GM12878 (cell line): ENCODE measurements around the gene TMEM167A. TPM values are rescaled to one million over a fixed set of nuclear protein-coding genes. Genes with fewer than 3 reads are reported as not detected.

Experiments used
- ATAC-seq: fragments of 200-7000 bp; cut with Tn5 transposase; 3 replicates; pipeline ENCODE4 v1.9.1; 2020; ENCODE audit warnings: mild to moderate bottlenecking, moderate library complexity
- BruUV-seq: library from RNA; stranded (reverse); fragments of 400-500 nt; replicated peaks from 2 replicates; lab custom pipeline; 2021; lab: Mats Ljungman, UMichigan
- CTCF ChIA-PET: fragments of 300-600 bp; sonication (Branson Sonifier 250); formaldehyde crosslinking; extraction: SDS; loops from one replicate; lab custom pipeline; 2021; ENCODE audit warnings: inconsistent platforms; lab: Yijun Ruan, JAX
- POLR2A ChIA-PET: fragments of 350-600 bp; formaldehyde crosslinking; extraction: SDS; loops from one replicate; lab custom pipeline; 2021; ENCODE audit warnings: inconsistent platforms; lab: Charles Lee
- RAD21 ChIA-PET: fragments of 300-600 bp; sonication (Branson Sonifier 250); formaldehyde crosslinking; loops from one replicate; lab custom pipeline; 2023; ENCODE audit warnings: antibody characterized with exemption; ENCODE audit not compliant: unreplicated experiment; lab: Charles Lee
- SMC1A ChIA-PET: fragments of 300-600 bp; sonication (Branson Sonifier 250); formaldehyde crosslinking; loops from one replicate; lab custom pipeline; 2023; ENCODE audit not compliant: unreplicated experiment, uncharacterized antibody; lab: Charles Lee
- DNase-seq: peaks from one replicate; pipeline ENCODE4 v3.0.0-alpha.2; 2011; ENCODE audit warnings: low read depth, low spot score
- FAIRE-seq: peaks from 3 replicates; lab custom pipeline; 2011; peaks lifted over from hg19 to GRCh38; lab: Jason Lieb, UNC
- H2AFZ ChIP-seq: 2 replicates; pipeline ENCODE4 v1.6.0; 2011; ENCODE audit warnings: low read depth, low read length, control low read depth; ENCODE audit not compliant: control insufficient read depth
- H3K27ac ChIP-seq: 2 replicates; pipeline ENCODE4 v1.5.1; 2011; ENCODE audit warnings: control low read depth; ENCODE audit not compliant: control insufficient read depth, insufficient read depth
- H3K27me3 ChIP-seq, 2 experiments: replicated peaks in 1 of 2; 2 replicates each; pipeline versions ENCODE4 v1.6.0 to v1.6.1; 2011; ENCODE audit warnings: low read length in 1 of 2; ENCODE audit not compliant: control insufficient read depth in 2 of 2, insufficient read depth in 2 of 2
- H3K36me3 ChIP-seq, 2 experiments: 2 replicates each; pipeline ENCODE4 v1.5.1; 2011; ENCODE audit warnings: low read length in 1 of 2; ENCODE audit not compliant: control insufficient read depth in 2 of 2, insufficient read depth in 2 of 2
- H3K4me1 ChIP-seq: 2 replicates; pipeline ENCODE4 v1.6.1; 2011; ENCODE audit warnings: mild to moderate bottlenecking, low read length, moderate library complexity, mixed read lengths; ENCODE audit not compliant: control insufficient read depth, insufficient read depth
- H3K4me2 ChIP-seq: 2 replicates; pipeline ENCODE4 v1.6.0; 2011; ENCODE audit warnings: control low read depth; ENCODE audit not compliant: control insufficient read depth, insufficient read depth
- H3K4me3 ChIP-seq: fragments of 200-600 bp; sonication (generic); 2 replicates; pipeline ENCODE4 v1.5.1; 2016
- H3K79me2 ChIP-seq: 2 replicates; pipeline ENCODE4 v1.6.0; 2011; ENCODE audit warnings: low read length; ENCODE audit not compliant: control insufficient read depth, insufficient read depth
- H3K9ac ChIP-seq: 2 replicates; pipeline ENCODE4 v1.8.0; 2011; ENCODE audit warnings: low read length, control low read depth, mixed read lengths; ENCODE audit not compliant: control insufficient read depth, insufficient read depth
- H3K9me3 ChIP-seq: replicated peaks from 3 replicates; pipeline ENCODE4 v1.5.1; 2011; ENCODE audit warnings: mild to moderate bottlenecking, low read length; ENCODE audit not compliant: control insufficient read depth, insufficient read depth
- H4K20me1 ChIP-seq: 2 replicates; pipeline ENCODE4 v1.6.0; 2011; ENCODE audit not compliant: control insufficient read depth, insufficient read depth
- E2F4 ChIP-seq: IDR thresholded peaks from 2 replicates; pipeline ENCODE4 v1.6.1; 2012; ENCODE audit warnings: low read depth, low read length, improper control_type of control experiment
- ELK1 ChIP-seq: IDR thresholded peaks from 2 replicates; pipeline ENCODE4 v1.6.1; 2012; ENCODE audit warnings: low read depth, low read length, improper control_type of control experiment
- HCFC1 ChIP-seq: fragments of 150-350 bp; IDR thresholded peaks from 2 replicates; pipeline ENCODE4 v1.6.1; 2014; ENCODE audit warnings: low read length
- IKZF2 ChIP-seq, 2 experiments: fragments of 450-650 bp; IDR thresholded peaks; 2 replicates each; pipeline ENCODE4 v1.6.1; 2017; ENCODE audit warnings: mild to moderate bottlenecking in 2 of 2, moderate library complexity in 2 of 2
- IRF4 ChIP-seq: IDR thresholded peaks from 2 replicates; pipeline ENCODE4 v1.6.1; 2011; ENCODE audit warnings: low read depth, low read length
- JUNB ChIP-seq: IDR thresholded peaks from 2 replicates; pipeline ENCODE4 v1.6.1; 2016; ENCODE audit warnings: antibody characterized with exemption, mild to moderate bottlenecking
- MEF2A ChIP-seq: IDR thresholded peaks from 2 replicates; pipeline ENCODE4 v1.6.1; 2011; ENCODE audit warnings: low read depth, mild to moderate bottlenecking, low read length, moderate library complexity; ENCODE audit not compliant: insufficient read depth
- MEF2B ChIP-seq: fragments of 450-650 bp; IDR thresholded peaks from 2 replicates; pipeline ENCODE4 v1.6.1; 2018; ENCODE audit warnings: mild to moderate bottlenecking, moderate library complexity; ENCODE audit not compliant: partially characterized antibody, poor library complexity, severe bottlenecking
- MLLT1 ChIP-seq: fragments of 450-650 bp; IDR thresholded peaks from 2 replicates; pipeline ENCODE4 v1.6.1; 2016; ENCODE audit warnings: mild to moderate bottlenecking
- PAX8 ChIP-seq: fragments of 450-650 bp; IDR thresholded peaks from 2 replicates; pipeline ENCODE4 v1.6.1; 2017; ENCODE audit warnings: mild to moderate bottlenecking, moderate library complexity
- POLR2AphosphoS2 ChIP-seq: IDR thresholded peaks from 2 replicates; pipeline ENCODE4 v1.6.1; 2011; ENCODE audit warnings: low read depth, mild to moderate bottlenecking, low read length, improper control_type of control experiment, moderate library complexity
- POU2F2 ChIP-seq: IDR thresholded peaks from 3 replicates; pipeline ENCODE4 v1.6.1; 2011; ENCODE audit warnings: low read depth, mild to moderate bottlenecking, low read length, borderline replicate concordance
- SKIL ChIP-seq: fragments of 450-650 bp; IDR thresholded peaks from 2 replicates; pipeline ENCODE4 v1.6.1; 2017; ENCODE audit warnings: mild to moderate bottlenecking, low read depth, inconsistent platforms; ENCODE audit not compliant: poor library complexity, severe bottlenecking
- SPI1 ChIP-seq: IDR thresholded peaks from 2 replicates; pipeline ENCODE4 v1.6.1; 2011; ENCODE audit warnings: low read depth, mild to moderate bottlenecking, low read length, moderate library complexity, borderline replicate concordance; ENCODE audit not compliant: insufficient read depth
- ZNF24 ChIP-seq: fragments of 450-650 bp; IDR thresholded peaks from 2 replicates; pipeline ENCODE4 v1.6.1; 2017; ENCODE audit warnings: antibody characterized with exemption, mild to moderate bottlenecking
- WGBS: methylation state at CpG from one replicate; pipeline ENCODE4 v1.1.6; 2016; ENCODE audit warnings: low lambda C conversion rate; ENCODE audit not compliant: insufficient replicate concordance, insufficient coverage; ENCODE audit errors: missing lambda C conversion rate; 5-methylcytosine and 5-hydroxymethylcytosine counted together
- in situ Hi-C: fragments of 300-500 bp; cut with MboI; formaldehyde crosslinking; loops from 9 replicates; pipeline ENCODE4 v1.14.3; 2018; ENCODE audit warnings: mixed read lengths
- intact Hi-C: fragments of 100-400 bp; cut with micrococcal nuclease; formaldehyde crosslinking; loops from one replicate; pipeline ENCODE4 v1.14.2; 2022; ENCODE audit not compliant: unreplicated experiment
- polyA plus RNA-seq, 11 experiments: library from polyadenylated mRNA; depleted of rRNA in 4 of 11; unstranded in 6 of 11; stranded (reverse) in 5 of 11; fragments of >200 nt; fragmentation: Nextera tagmentation in 4 of 11; fragmentation: Illumina TruSeq in 1 of 11; extraction: Ambion mirVana in 4 of 11; extraction: Trizol in 1 of 11; gene quantifications; 1 replicate in 1 of 11; 2 replicates in 10 of 11; pipeline versions ENCODE4 v1.2.1 to v1.2.3, GENCODE V29; 2011 to 2016; ENCODE audit warnings: inconsistent platforms in 2 of 11, missing spikeins in 2 of 11, low read depth in 1 of 11
- total RNA-seq, 4 experiments: library from RNA; depleted of rRNA in 3 of 4; stranded (reverse); fragments of >200 nt in 3 of 4; fragmentation: Illumina TruSeq in 1 of 4; extraction: Trizol in 1 of 4; gene quantifications; 2 replicates each; pipeline versions ENCODE4 v1.2.1 to v1.2.3, GENCODE V29; 2013 to 2021

The TMEM167A gene
- total and polyA plus RNA-seq, 10 of the 15 experiments (the other 5 are each of a cell fraction or from before 2014, with no cell fraction given) = 29.5 to 363 (median 85.6) TPM

GRCh38 chr5:83026930-83027687 lies 50.1 kb downstream of the TMEM167A start:
- FAIRE-seq (no peak), DNase-seq (peak; percentile 30), ATAC-seq (peak; percentile 92)
- Histone ChIP-seq H3K9ac (no peak overlapping the region), H3K27me3 (no peaks in the 10 kb centered on the region), H3K4me2 (0 out of 2 replicates have a peak overlapping the region, but pooled peaks have one; percentile 20), H3K9me3 (no peaks in the 10 kb centered on the region), H3K4me3 (no peak overlapping the region), H4K20me1 (no peaks in the 10 kb centered on the region), H2AFZ (peak overlapping the region; percentile 21; the same call in 1 of the 2 replicates), H3K79me2 (no peaks in the 10 kb centered on the region), H3K27ac (no peak overlapping the region; the same call in 1 of the 2 replicates), H3K4me1 (peaks cover 6% of the 10 kb centered on the region; the same call in 1 of the 2 replicates), H3K36me3 (no peaks in the 10 kb centered on the region)
- ChIA-PET SMC1A (interaction anchor here (0.6 to 2.9 kb wide), 9 partner anchors 15 to 265 kb away, joined by 3 to 10 read pairs (median 4); no protein-coding TSS in a partner anchor), RAD21 (interaction anchor here (1.2 to 1.8 kb wide), 6 partner anchors 12 to 209 kb away, joined by 3 to 6 read pairs (median 4); partner anchors contain the start of genes TMEM167A and XRCC4), CTCF (interaction anchor here (1.0 to 1.5 kb wide), 2 partner anchors 14 to 24 kb away, joined by 5 to 8 read pairs; no protein-coding TSS in a partner anchor), POLR2A (interaction anchor here (1.1 to 1.5 kb wide), 3 partner anchors 11 to 23 kb away, joined by 3 to 4 read pairs (median 3); no protein-coding TSS in a partner anchor)
- WGBS = 16% methylated on average over 4 of the region's 4 CpGs
- in situ Hi-C loops (no loop called here), intact Hi-C loops (no loop called here)
- TF ChIP-seq ZNF24 (peak; percentile 59; the same call in 1 of the 2 replicates), POLR2AphosphoS2 (no peak), MLLT1 (no peak), E2F4 (no peak), SPI1 (peak; percentile 86), MEF2A (0 out of 2 replicates have a peak, but pooled peaks have one; percentile 35), SKIL (peak; percentile 64), POU2F2 (no peak), HCFC1 (no peak), IRF4 (no peak), ELK1 (no peak), PAX8 (no peak), MEF2B (peak; percentile 54), JUNB (no peak), IKZF2 (IDR thresholded peaks at IDR 0.05) (peak; percentile 47 to 51)
- BruUV-seq = no TSS peak
